ENCODE data around the gene HAGH.

The HAGH gene

DNA sequence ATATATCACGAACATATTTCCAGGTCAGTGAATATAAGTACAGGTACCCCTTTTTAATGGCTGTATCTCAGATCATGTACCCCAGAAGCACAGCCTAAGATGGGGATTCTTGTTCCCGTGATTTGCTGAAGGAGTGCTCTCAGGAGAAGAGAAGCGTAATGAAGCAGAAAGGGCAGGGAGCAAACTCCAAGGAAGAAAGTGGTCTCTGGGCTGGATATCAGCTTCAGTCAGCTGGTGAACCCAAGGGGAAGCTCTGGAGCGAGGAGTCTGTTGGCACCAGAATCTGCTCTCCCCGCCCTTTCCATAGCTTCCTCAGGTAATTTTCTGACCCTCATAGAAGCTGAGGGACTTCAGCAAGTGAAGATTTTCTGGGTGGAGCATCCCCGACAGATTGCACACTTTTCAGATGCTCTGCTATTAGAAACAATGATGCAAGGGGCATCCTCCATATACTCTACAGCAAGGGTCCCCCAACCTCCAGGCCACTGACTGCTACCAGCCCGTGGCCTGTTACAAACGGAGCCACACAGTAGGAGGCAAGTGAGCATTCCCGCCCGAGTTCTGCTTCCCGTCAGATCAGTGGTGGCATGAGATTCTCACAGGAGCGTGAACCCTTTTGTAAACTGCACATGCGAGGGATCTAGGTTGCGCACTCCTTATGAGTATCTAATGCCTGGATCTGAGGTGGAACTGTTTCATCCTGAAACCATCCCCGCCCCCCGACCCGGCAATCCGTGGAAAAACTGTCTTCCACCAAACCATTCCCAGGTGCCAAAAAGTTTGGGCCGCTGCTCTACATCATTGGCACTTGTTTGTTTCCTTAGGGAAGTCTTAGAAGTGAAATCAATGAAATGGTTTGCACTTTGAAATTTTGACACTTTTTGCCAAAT, 4.8 kb upstream of the HAGH start:
- no peak for DNase-seq

DNA sequence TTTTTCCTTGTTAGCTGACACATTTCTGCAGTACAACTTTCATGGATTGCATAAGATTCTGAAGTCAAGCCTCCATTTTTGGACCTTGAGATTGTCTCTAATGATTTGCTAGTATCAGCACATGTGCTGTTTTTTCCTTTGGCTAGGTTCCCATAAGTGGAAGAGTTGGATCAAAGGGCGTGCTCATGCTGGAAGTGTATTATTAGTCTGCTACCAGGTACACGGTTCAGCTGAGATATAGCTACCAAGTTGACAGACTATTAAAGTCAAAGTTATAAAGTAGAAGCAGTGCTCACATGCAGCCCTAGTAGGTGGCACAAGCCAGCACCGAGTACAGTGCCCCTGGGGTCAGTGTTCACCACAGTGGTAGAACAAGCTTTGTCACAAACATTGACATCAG, 3.6 kb upstream of the HAGH start:
- no peak for DNase-seq

DNA sequence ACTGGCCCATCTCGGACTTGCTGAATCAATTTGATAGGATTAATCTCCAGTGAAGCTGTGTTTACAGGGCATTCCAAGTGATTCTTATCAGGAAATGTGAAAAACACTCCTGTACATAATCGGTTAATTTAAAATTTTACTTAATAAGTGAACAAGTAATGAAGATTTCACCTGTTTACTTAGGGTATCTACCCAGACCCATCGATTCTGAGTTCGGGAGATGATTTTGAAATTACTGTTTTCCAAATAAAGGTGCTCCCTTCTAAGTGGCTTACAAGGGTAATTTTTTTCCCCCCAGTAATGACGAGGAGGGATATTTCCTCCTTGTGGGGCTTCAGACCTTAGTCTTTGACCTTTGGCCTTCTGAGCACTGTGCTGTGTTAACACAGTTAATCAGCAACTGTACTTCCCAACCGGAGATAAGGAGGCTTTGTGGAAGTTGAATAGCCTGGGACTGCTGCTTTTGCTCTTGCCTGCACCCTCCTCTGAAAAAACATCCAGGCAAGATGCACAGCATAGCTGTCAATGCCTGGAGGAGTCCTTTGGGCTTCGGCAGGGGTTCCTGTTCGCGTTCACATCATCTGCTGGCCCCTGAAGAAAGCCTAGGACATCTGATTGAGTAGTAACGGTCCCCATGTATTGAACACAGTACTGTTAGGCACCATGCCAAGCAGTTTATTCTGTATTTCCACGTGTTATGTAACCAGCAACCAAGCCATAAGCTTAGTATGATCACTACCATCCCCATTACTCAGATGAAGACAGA, 2.2 kb upstream of the HAGH start:
- no peak for DNase-seq

- peak; percentile 66 for DNase-seq
Measured at GRCh38 chr16:1825864-1826690, 548 bp downstream of the HAGH start.

DNA sequence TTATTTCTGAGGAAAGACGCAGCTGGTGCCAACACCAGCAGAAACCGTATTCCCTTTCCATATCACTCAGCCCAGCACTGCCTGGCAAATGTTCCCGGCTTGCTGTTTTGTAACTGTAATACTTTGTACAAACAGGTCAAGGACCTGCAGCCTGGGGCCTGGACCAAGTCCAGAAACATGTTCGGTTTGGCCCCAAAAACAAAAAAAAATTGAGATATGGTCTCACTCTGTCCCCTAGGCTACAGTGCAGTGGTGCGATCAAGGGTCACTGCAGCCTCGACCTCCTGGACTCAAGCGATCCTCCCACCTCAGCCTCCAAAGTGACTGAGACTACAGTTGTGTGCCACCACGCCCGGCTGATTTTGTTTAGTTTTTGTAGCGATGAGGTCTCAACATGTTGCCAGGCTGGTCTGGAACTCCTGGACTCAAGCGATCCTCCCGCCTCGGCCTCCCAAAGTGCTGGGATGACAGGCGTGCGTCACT, 1.2 kb downstream of the HAGH start:
- DNase-seq: no peak

DNA sequence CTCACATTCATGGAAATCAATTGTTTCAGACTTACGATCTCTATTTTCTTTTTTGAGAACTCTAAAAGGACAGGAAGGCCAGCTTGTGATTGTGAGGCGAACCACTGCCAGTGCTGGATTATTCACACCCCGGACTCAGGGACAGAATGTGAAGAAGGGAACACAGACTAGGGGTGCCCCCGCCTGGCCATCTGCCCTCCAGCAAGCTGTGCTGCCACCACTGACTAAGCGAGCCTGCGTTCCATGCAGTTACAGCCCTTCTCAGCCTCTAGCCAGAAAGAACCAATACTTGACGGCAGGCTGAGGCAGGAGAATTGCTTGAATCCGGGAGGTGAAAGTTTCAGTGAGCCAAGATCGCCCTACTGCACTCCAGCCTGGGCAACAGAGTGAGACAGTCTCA, 2.8 kb downstream of the HAGH start:
- peak; percentile 34 for DNase-seq

DNA sequence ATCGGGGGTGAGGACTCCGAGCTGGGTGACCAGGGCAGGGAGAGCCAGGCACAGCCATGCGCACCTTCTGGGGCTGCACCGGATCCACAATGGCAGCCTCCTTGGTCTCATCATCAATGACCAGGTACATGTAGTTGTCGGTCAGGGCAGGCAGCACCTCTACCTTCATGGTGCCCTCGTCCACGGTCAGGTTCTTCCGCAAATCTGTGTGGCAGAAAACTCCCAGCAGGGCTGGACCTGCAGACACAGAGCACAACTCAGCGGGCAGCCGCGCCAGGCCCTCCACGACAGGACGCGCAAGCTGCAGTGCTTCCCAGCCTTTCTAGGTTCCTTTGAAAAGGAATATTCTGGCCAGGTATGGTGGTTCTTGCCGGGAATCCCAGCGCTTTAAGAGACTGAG, 3.8 kb downstream of the HAGH start:
- no peak for DNase-seq

DNA sequence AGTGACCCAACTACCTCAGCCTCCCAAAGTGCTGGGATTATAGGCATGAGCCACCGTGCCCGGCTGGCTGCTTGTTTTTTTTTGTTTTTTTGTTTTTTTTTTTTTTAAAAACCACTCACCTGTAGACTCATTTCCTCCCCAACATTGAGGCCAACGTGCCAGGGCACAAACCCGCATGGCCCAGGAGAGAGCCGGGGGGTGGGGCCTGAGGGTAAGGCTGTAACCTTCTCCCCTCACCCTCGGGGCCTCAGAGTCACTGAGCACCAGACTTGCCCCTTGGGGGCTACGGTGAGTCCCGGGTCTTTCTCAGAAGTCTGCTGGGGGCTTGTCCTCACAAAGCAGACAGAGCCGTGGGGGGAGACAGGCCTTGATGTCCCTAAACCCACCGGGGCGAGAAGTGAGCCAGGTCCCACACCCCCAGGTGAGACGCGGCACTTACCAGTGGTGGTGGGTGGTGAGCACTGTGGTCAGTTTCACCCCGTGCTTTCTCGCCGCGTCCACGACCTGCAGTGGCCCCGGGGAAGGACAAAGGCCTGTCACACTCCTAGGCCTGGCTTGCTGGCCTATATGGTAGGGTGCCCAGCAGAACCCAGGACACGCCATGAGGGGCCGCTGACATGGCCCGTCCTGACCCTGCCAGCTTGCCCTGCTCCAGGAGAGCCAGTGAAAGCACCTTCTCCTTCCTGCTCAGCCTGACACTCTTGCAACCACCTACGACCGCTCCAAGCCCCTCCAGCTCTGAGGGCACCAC, 4.6 kb downstream of the HAGH start:
- no peak for DNase-seq

GRCh38 chr16:1820946-1821290, 5.7 kb downstream of the HAGH start:
- no peak for DNase-seq

DNA sequence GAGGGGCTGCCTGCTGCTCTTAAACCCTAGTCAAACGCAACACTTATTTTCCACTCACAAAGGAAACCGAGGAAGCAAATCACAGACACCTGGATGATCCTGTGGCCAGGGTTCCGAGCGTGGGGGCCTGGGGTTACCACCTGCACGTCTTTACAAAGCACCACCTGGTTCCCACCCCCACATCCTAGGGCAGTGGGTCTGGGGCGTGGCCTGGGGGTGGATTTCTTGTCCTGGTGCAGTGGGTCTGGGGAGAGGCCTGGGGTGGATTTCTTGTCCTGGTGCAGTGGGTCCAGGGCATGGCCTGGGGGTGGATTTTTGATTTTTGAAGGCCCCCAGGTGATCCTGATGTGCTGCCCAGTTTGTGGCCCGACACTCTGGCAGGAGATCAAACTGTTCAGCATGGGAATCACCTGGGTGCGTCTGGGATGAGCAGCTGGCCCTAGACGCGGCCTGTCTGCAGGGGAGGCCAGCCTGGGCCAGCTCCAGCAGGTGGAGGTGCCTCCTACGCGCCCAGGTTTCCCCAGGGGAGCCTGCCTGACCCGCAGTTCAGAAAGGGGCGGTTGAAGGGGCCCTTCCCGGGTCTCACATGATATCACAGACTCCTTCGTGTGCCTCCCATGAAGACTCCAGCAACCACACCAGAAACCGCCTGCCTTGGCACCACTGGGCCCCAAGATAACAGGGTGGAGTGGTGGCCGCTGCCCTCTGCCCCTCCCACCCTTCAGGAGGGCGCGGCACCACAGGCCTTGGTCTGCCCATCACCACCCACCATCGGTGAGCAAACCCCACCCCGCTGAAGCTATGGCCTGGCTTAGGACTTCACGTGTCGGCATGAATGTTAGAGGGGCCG, 6.3 kb downstream of the HAGH start:
- peak; percentile 5 for DNase-seq

GRCh38 chr16:1819611-1820010, 7.0 kb downstream of the HAGH start:
- no peak for DNase-seq

- DNase-seq: no peak
Measured at GRCh38 chr16:1818873-1819525, 7.6 kb downstream of the HAGH start.

GRCh38 chr16:1818204-1818872, 8.3 kb downstream of the HAGH start:
- DNase-seq: no peak

DNA sequence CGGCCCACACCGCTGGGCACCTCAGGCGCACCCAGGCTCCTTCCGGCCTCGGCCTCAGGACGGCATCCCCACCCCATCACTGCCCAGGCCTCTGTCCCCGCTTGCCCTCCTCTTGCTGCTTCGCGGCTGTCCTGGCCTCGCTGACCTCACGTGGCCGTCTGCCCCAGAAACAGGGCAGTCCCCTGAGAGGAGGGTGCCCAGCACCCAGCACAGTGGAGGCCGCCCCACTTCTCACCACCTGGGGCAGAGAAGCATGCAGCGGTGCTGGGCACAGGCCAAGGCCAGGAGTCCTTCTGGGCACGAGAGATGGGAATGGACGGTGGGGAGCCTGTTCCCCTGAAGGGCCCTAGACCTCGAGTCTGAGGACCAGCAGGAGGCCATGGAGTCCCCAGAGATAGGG, 8.9 kb downstream of the HAGH start:
- DNase-seq: no peak

DNA sequence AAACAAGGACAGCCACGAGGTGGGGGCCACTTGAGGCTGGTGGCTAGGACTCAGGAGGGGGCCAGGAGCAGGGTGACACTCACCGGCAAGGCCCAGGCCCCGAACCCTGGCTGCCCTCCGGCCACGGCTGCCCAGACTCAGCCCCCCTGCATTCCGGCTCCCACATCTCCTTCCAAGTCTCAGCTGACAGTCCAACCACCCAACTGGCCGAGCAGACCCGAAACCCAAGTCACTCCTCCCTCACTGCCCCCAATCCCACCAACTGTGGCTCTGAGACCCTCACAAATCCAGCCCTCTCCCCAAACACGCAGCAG, 9.4 kb downstream of the HAGH start:
- no peak for DNase-seq

- DNase-seq: no peak
Measured at GRCh38 chr16:1816396-1817275, 10.0 kb downstream of the HAGH start.

- DNase-seq: no peak
Measured at GRCh38 chr16:1815461-1815860, 11.2 kb downstream of the HAGH start.

DNA sequence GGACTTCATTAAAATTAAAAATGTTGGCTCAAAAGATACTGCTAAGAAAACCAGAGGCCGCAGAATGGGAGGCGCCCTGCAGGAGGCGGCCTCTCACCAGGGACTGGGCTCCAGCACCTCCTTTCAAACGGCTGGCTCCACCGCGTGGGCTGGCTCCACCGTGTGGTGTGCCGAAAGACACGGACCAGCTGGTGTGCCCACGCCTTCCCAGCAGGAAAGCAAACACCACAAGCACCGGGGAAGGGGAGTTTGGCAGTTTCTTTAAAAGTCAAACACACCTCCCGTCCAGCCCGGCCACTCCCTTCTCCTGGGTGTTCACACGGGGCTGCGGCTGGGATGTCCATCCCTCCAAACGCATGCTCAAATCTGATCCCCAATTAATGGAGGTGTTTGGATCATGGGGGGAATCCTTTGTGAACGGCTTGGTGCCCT, 13.9 kb downstream of the HAGH start:
- DNase-seq: peak; percentile 78

- no peak for DNase-seq
Measured at GRCh38 chr16:1810536-1810935, 16.1 kb downstream of the HAGH start.

DNA sequence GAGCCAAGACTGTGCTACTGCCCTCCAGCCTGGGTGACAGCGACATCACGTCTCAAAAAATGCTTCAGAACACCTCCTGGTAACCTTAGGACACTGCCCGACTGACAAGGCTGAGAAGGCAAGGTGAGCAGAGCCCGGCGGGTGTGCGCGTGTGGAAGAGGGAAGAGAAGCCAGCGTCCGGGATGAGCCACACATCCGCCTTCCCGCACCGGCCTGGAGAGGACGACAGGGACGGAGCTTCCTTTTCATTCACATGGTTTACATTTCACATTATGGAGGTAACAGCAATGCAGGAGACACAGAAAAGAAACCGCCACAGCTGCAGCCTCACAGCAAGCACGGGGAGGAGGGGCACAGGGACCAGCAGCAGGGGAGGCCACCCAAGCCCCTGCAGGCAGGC, 16.5 kb downstream of the HAGH start:
- DNase-seq: no peak

Data from NCI-H2171 treated with DMSO at 0.1 percent for 48 hours (cell line).